ENCODE results near the gene XCL2.

- TF ChIP-seq CTCF (IDR thresholded peaks at IDR 0.05; ENCODE audit: borderline replicate concordance, extremely low read depth, low read length, poor library complexity, severe bottlenecking) (no peak), EZH2 (IDR thresholded peaks at IDR 0.05; ENCODE audit: borderline replicate concordance, low read depth, low read length, severe bottlenecking) (no peak)
These were observed 39.0 kb upstream of the XCL2 start for GRCh38 chr1:168582688-168583336.

All from DND-41 (cell line).